Adrenal gland (tissue), 12 donors: Measurements from ENCODE around the gene ATRN. TPM values are rescaled to one million over a fixed set of nuclear protein-coding genes. Genes with fewer than 3 reads are reported as not detected.
A peak's percentile ranks its signal among the peaks of the same experiment; 100 is the strongest.

ENCODE experiments used
- DNase-seq, 7 donors: peaks; one replicate each; pipeline ENCODE4 v3.0.0-alpha.2; 2019 to 2020
- H3K27ac ChIP-seq, 5 donors: fragments of 200-600 bp; sonication (generic) in 4 of 5; 1 replicate in 3 of 5; 2 replicates in 2 of 5; pipeline versions ENCODE4 v1.5.1 to v1.8.0; 2016 to 2020; ENCODE audit warnings: mild to moderate bottlenecking in 1 of 5
- H3K27me3 ChIP-seq: fragments of 200-600 bp; 2 replicates; pipeline ENCODE4 v1.8.0; 2021
- H3K36me3 ChIP-seq, 2 donors: fragments of 200-600 bp; replicated peaks in 1 of 2; 1 replicate in 1 of 2; 2 replicates in 1 of 2; pipeline versions ENCODE4 v1.5.1 to v1.8.0; 2018 to 2022
- H3K4me1 ChIP-seq, 2 donors: fragments of 200-600 bp; replicated peaks in 1 of 2; 1 replicate in 1 of 2; 2 replicates in 1 of 2; pipeline versions ENCODE4 v1.5.1 to v1.8.0; 2018 to 2021
- H3K4me3 ChIP-seq, 4 donors: fragments of 200-600 bp; sonication (generic) in 3 of 4; one replicate each; pipeline ENCODE4 v1.5.1; 2016 to 2018
- H3K9me3 ChIP-seq, 3 donors: fragments of 200-600 bp; sonication (generic) in 1 of 3; replicated peaks in 1 of 3; 1 replicate in 2 of 3; 2 replicates in 1 of 3; pipeline versions ENCODE4 v1.5.1 to v1.8.0; 2016 to 2021
- CTCF ChIP-seq, 6 experiments: fragments of 450-650 bp in 4 of 6; fragments of 200-600 bp in 2 of 6; sonication (generic) in 1 of 6; IDR thresholded peaks; 1 replicate in 5 of 6; 2 replicates in 1 of 6; pipeline versions ENCODE4 v1.5.1 to v1.8.0; 2016 to 2021; ENCODE audit warnings: antibody characterized with exemption in 6 of 6, mild to moderate bottlenecking in 2 of 6, moderate library complexity in 1 of 6
- POLR2A ChIP-seq, 2 donors: fragments of 450-650 bp; IDR thresholded peaks; one replicate each; pipeline ENCODE4 v1.6.1; 2017; ENCODE audit warnings: antibody characterized with exemption in 2 of 2, mild to moderate bottlenecking in 2 of 2, moderate library complexity in 1 of 2
- WGBS, 4 donors: extraction: QIAGEN DNeasy Blood & Tissue Kit in 2 of 4; methylation state at CpG; one replicate each; pipeline versions ENCODE4 v1.1.5 to v1.1.7; 2013 to 2017; 5-methylcytosine and 5-hydroxymethylcytosine counted together
- intact Hi-C, 2 donors: fragments of 100-400 bp; cut with DNase I; formaldehyde crosslinking; loops; one replicate each; pipeline versions ENCODE4 v1.14.1 to v1.15.0; 2022 to 2023
- polyA plus RNA-seq, 3 donors: library from polyadenylated mRNA; stranded (reverse); fragments of 200-250 nt in 2 of 3; fragments of 350-450 nt in 1 of 3; fragmentation: Illumina TruSeq in 1 of 3; extraction: RNeasy Lipid Tissue Mini Kit (QIAGEN cat#74804) in 1 of 3; gene quantifications; one replicate each; pipeline ENCODE4 v1.2.3, GENCODE V29; 2013 to 2014
- total RNA-seq, 9 donors: library from RNA; depleted of rRNA in 4 of 9; stranded (reverse); fragments of >200 nt in 4 of 9; fragments of 120-200 nt in 1 of 9; fragmentation: NEBNext Ultra II Directional in 1 of 9; extraction: Animal tissue kit (Norgen Biotek cat#: 25700) in 1 of 9; gene quantifications; one replicate each; pipeline versions ENCODE4 v1.1.0 to v1.2.4, GENCODE V29; 2013 to 2023
- donor health status: healthy with polysubstance abuse.
- donor health status: Bipolar disorder and iron deficiency.
- donor health status: DM: yes; HTN: yes; CAD: no.
- donor health status: DM: no; HTN: no; CAD: no.
- donor health status: DM: no; HTN: no; CAD: no.
- donor health status: DM: yes; HTN: yes; CAD: no.

ATRN gene
- total and polyA plus RNA-seq, 12 donors: 6.2 to 81.1 (median 51.6) TPM

GRCh38 chr20:3430376-3431069 lies 40.3 kb upstream of the ATRN start:
- no peaks in the 10 kb centered on the region for H3K4me1 ChIP-seq

GRCh38 chr20:3431109-3431508 lies 39.7 kb upstream of the ATRN start:
- H3K4me3 ChIP-seq: no peak overlapping the region
- H3K27me3 ChIP-seq: no peaks in the 10 kb centered on the region
- 83 to 93% (median 88%) methylated on average over 3 to 4 of the region's 4 CpGs for WGBS, 4 donors
- DNase-seq: no peak
- no peaks in the 10 kb centered on the region for H3K4me1 ChIP-seq
- intact Hi-C loops: no loop called here
- no peaks in the 10 kb centered on the region for H3K9me3 ChIP-seq
- peak overlapping the region in 1 of 5 donors; percentile 73 for H3K27ac ChIP-seq
- no peaks in the 10 kb centered on the region for H3K36me3 ChIP-seq
- TF ChIP-seq CTCF (IDR thresholded peaks at IDR 0.05): no peak
- TF ChIP-seq POLR2A (IDR thresholded peaks at IDR 0.05): no peak

More at GRCh38 chr20:3430376-3431069, 40.3 kb upstream of the ATRN start:
- TF ChIP-seq CTCF (IDR thresholded peaks at IDR 0.05): no peak
- no peak for TF ChIP-seq POLR2A (IDR thresholded peaks at IDR 0.05)
- Histone ChIP-seq H3K36me3 (no peaks in the 10 kb centered on the region), H3K27ac (peak overlapping the region in 1 of 5 donors; percentile 73), H3K27me3 (no peaks in the 10 kb centered on the region), H3K4me3 (no peak overlapping the region), H3K9me3 (no peaks in the 10 kb centered on the region)
- 70 to 78% (median 77%) methylated on average over 14 of the region's 14 CpGs for WGBS, 4 donors
- DNase-seq: peak in 4 of 7 donors; percentile 20 to 51 (median 24)
- intact Hi-C loops: no loop called here

- intact Hi-C loops: no loop called here
- H3K9me3 ChIP-seq: no peaks in the 10 kb centered on the region
- no peaks in the 10 kb centered on the region for H3K27me3 ChIP-seq
- no peak overlapping the region for H3K4me3 ChIP-seq
- 58 to 77% (median 67%) methylated on average over 3 of the region's 3 CpGs for WGBS, 4 donors
- no peak for TF ChIP-seq CTCF (IDR thresholded peaks at IDR 0.05)
- TF ChIP-seq POLR2A (IDR thresholded peaks at IDR 0.05): no peak
- DNase-seq: no peak
- no peak overlapping the region for H3K27ac ChIP-seq
- H3K4me1 ChIP-seq: no peaks in the 10 kb centered on the region
- no peaks in the 10 kb centered on the region for H3K36me3 ChIP-seq
Measured at GRCh38 chr20:3432844-3433243, 38.0 kb upstream of the ATRN start.

GRCh38 chr20:3433744-3434143 lies 37.1 kb upstream of the ATRN start:
- WGBS, 4 donors: 74 to 94% (median 80%) methylated on average over 3 of the region's 3 CpGs

GRCh38 chr20:3434232-3434631 lies 36.6 kb upstream of the ATRN start:
- intact Hi-C loops: no loop called here
- H3K27ac ChIP-seq: no peak overlapping the region
- WGBS, 4 donors: 79 to 84% (median 81%) methylated on average over 6 of the region's 6 CpGs
- H3K4me1 ChIP-seq: no peaks in the 10 kb centered on the region
- TF ChIP-seq POLR2A (IDR thresholded peaks at IDR 0.05): no peak
- no peak for TF ChIP-seq CTCF (IDR thresholded peaks at IDR 0.05)
- no peaks in the 10 kb centered on the region for H3K27me3 ChIP-seq
- DNase-seq: no peak
- no peaks in the 10 kb centered on the region for H3K36me3 ChIP-seq
- no peaks in the 10 kb centered on the region for H3K9me3 ChIP-seq
- H3K4me3 ChIP-seq: no peak overlapping the region

More at GRCh38 chr20:3433744-3434143, 37.1 kb upstream of the ATRN start:
- TF ChIP-seq POLR2A (IDR thresholded peaks at IDR 0.05): no peak
- intact Hi-C loops: no loop called here
- no peak overlapping the region for H3K27ac ChIP-seq
- no peaks in the 10 kb centered on the region for H3K9me3 ChIP-seq
- H3K4me3 ChIP-seq: no peak overlapping the region
- H3K27me3 ChIP-seq: no peaks in the 10 kb centered on the region
- H3K36me3 ChIP-seq: no peaks in the 10 kb centered on the region
- no peak for DNase-seq
- no peaks in the 10 kb centered on the region for H3K4me1 ChIP-seq
